Psoas muscle (tissue), 8 donors: ENCODE data around the gene HM13. TPM values are rescaled to one million over a fixed set of nuclear protein-coding genes. Genes with fewer than 3 reads are reported as not detected.
A peak's percentile ranks its signal among the peaks of the same experiment; 100 is the strongest.

ENCODE experiments used
- ATAC-seq, 4 donors: fragments of 200-7000 bp; cut with Tn5 transposase; one replicate each; pipeline ENCODE4 v1.9.1; 2020; ENCODE audit warnings: moderate library complexity in 3 of 4, mild to moderate bottlenecking in 2 of 4
- DNase-seq, 2 donors: peaks; one replicate each; pipeline ENCODE4 v3.0.0-alpha.2; 2020
- H3K27ac ChIP-seq: fragments of 200-600 bp; one replicate; pipeline ENCODE4 v1.8.0; 2022
- H3K27me3 ChIP-seq, 3 donors: fragments of 200-600 bp in 1 of 3; one replicate each; pipeline versions ENCODE4 v1.6.1 to v1.8.0; 2013 to 2022; ENCODE audit warnings: low read length in 2 of 3, mild to moderate bottlenecking in 2 of 3, moderate library complexity in 1 of 3; ENCODE audit not compliant: insufficient read depth in 3 of 3
- H3K36me3 ChIP-seq, 2 donors: fragments of 200-600 bp in 1 of 2; one replicate each; pipeline versions ENCODE4 v1.6.1 to v1.8.0; 2013 to 2022; ENCODE audit warnings: low read depth in 1 of 2, mild to moderate bottlenecking in 1 of 2, moderate library complexity in 1 of 2; ENCODE audit not compliant: insufficient read depth in 1 of 2
- H3K4me1 ChIP-seq: fragments of 200-600 bp; one replicate; pipeline ENCODE4 v1.8.0; 2022
- H3K4me3 ChIP-seq: fragments of 200-600 bp; one replicate; pipeline ENCODE4 v1.8.0; 2022; ENCODE audit warnings: mild to moderate bottlenecking
- H3K9me3 ChIP-seq: fragments of 200-600 bp; one replicate; pipeline ENCODE4 v1.8.0; 2022
- CTCF ChIP-seq: fragments of 200-600 bp; IDR thresholded peaks from one replicate; pipeline ENCODE4 v1.8.0; 2022; ENCODE audit warnings: antibody characterized with exemption
- WGBS, 3 donors: extraction: QIAGEN DNeasy Blood & Tissue Kit; methylation state at CpG; one replicate each; pipeline versions ENCODE4 v1.1.6 to v1.1.7; 2013; 5-methylcytosine and 5-hydroxymethylcytosine counted together
- intact Hi-C, 2 donors: fragments of 100-400 bp; cut with DNase I; formaldehyde crosslinking; loops; one replicate each; pipeline versions ENCODE4 v1.11.0 to v1.14.2; 2022
- polyA plus RNA-seq, 3 donors: library from polyadenylated mRNA; stranded (reverse); fragments of 200-250 nt; gene quantifications; one replicate each; pipeline ENCODE4 v1.2.3, GENCODE V29; 2013
- total RNA-seq, 4 donors: library from RNA; stranded (reverse); fragmentation: NEBNext Ultra II Directional in 2 of 4; extraction: Animal tissue kit (Norgen Biotek cat#: 25700) in 2 of 4; gene quantifications; one replicate each; pipeline versions ENCODE4 v1.2.1 to v1.2.4, GENCODE V29; 2021 to 2023
- donor health status: healthy with polysubstance abuse.
- donor health status: DM: no; HTN: no; CAD: no; lungs with moderate emphysema.
- donor health status: Bipolar disorder and iron deficiency.
- donor health status: healthy.
- donor health status: DM: yes; HTN: yes; CAD: no.
- donor health status: DM: no; HTN: no; CAD: no.
- donor health status: DM: no; HTN: no; CAD: no.
- donor health status: DM: yes; HTN: yes; CAD: no.

HM13 gene
- total and polyA plus RNA-seq, 7 donors, result 32.4 to 112 (median 48.4) TPM

GRCh38 chr20:31474097-31474436 is 40.2 kb upstream of the HM13 start:
- Histone ChIP-seq H3K4me1 (no peaks in the 10 kb centered on the region), H3K4me3 (no peak overlapping the region), H3K9me3 (no peaks in the 10 kb centered on the region), H3K27me3 (peaks cover 0 to 18% (median 7%) of the 10 kb centered on the region in 3 donors), H3K27ac (no peak overlapping the region), H3K36me3 (no peaks in the 10 kb centered on the region)
- intact Hi-C loops, result no loop called here
- TF ChIP-seq CTCF, result no peak
- ATAC-seq (no peak), DNase-seq (no peak)
- WGBS, 3 donors, result 44 to 52% (median 47%) methylated on average over 2 of the region's 2 CpGs

- TF ChIP-seq CTCF, result no peak
- intact Hi-C loops, result no loop called here
- Histone ChIP-seq H3K27ac (no peak within 1 kb of the TSS), H3K36me3 (no peaks in the 10 kb centered on the region), H3K4me1 (no peaks in the 10 kb centered on the region), H3K9me3 (no peaks in the 10 kb centered on the region), H3K4me3 (peak within 1 kb of the TSS; percentile 55), H3K27me3 (peaks cover 0 to 18% (median 7%) of the 10 kb centered on the region in 3 donors)
- 3 to 5% (median 4%) methylated on average over 21 to 33 of the region's 33 CpGs for whole genome bisulfite sequencing, 3 donors
- DNase-seq, result peak; percentile 38 to 59
- ATAC-seq, result peak in 2 of 4 donors; percentile 42 to 48
Measured at GRCh38 chr20:31474758-31475427, 39.3 kb upstream of the HM13 start, which contains the start of the genes DEFB124 and REM1. DEFB124 (minus strand) TSS chr20:31475127; CDS start chr20:31473013, 2,114 bp downstream. REM1 (plus strand) TSS chr20:31475288; CDS start chr20:31476446, 1,158 bp downstream.

- no peaks in the 10 kb centered on the region for H3K36me3 ChIP-seq
- WGBS, 3 donors, result 3 to 6% (median 4%) methylated on average over 26 to 29 of the region's 29 CpGs
- ATAC-seq (no peak), DNase-seq (no peak)
- intact Hi-C loops, result no loop called here
- no peaks in the 10 kb centered on the region for H3K9me3 ChIP-seq
- peak overlapping the region; percentile 55 for H3K4me3 ChIP-seq
- TF ChIP-seq CTCF, result no peak
- no peak overlapping the region for H3K27ac ChIP-seq
- peaks cover 0 to 18% (median 7%) of the 10 kb centered on the region in 3 donors for H3K27me3 ChIP-seq
- H3K4me1 ChIP-seq, result no peaks in the 10 kb centered on the region
Measured at GRCh38 chr20:31475472-31476293, 38.6 kb upstream of the HM13 start.

GRCh38 chr20:31476294-31476585 is 38.0 kb upstream of the HM13 start:
- Histone ChIP-seq H3K36me3 (no peaks in the 10 kb centered on the region), H3K27me3 (peaks cover 0 to 18% (median 7%) of the 10 kb centered on the region in 3 donors), H3K4me3 (peak overlapping the region; percentile 55), H3K4me1 (no peaks in the 10 kb centered on the region), H3K9me3 (no peaks in the 10 kb centered on the region), H3K27ac (no peak overlapping the region)
- intact Hi-C loops, result no loop called here
- ATAC-seq, result no peak
- no peak for TF ChIP-seq CTCF
- no peak for DNase-seq
- WGBS, 3 donors, result 44 to 75% (median 57%) methylated on average over 6 of the region's 6 CpGs
